HUES48 (cell line): ENCODE measurements around the gene ADM2.
A peak's percentile ranks its signal among the peaks of the same experiment; 100 is the strongest.

Source experiments
- H3K27ac ChIP-seq: one replicate; pipeline ENCODE4 v1.7.0; 2013; ENCODE audit warnings: low read depth, low read length, inconsistent platforms
- H3K27me3 ChIP-seq: 2 replicates; pipeline ENCODE4 v1.6.1; 2013; ENCODE audit warnings: mild to moderate bottlenecking, low read length; ENCODE audit not compliant: control insufficient read depth, insufficient read depth
- H3K36me3 ChIP-seq: 2 replicates; pipeline ENCODE4 v1.6.1; 2013; ENCODE audit warnings: low read length; ENCODE audit not compliant: control insufficient read depth, insufficient read depth
- H3K4me1 ChIP-seq: 2 replicates; pipeline ENCODE4 v1.6.1; 2013; ENCODE audit warnings: mild to moderate bottlenecking, low read length; ENCODE audit not compliant: control insufficient read depth, insufficient read depth
- H3K4me3 ChIP-seq: 2 replicates; pipeline ENCODE4 v1.5.1; 2013; ENCODE audit warnings: mild to moderate bottlenecking, low read depth, low read length
- H3K9ac ChIP-seq: 2 replicates; pipeline ENCODE4 v1.6.1; 2013; ENCODE audit warnings: mild to moderate bottlenecking, low read depth, low read length, moderate library complexity
- H3K9me3 ChIP-seq: 2 replicates; pipeline ENCODE4 v1.6.1; 2013; ENCODE audit warnings: low read length; ENCODE audit not compliant: control insufficient read depth, insufficient read depth

The ADM2 gene

DNA sequence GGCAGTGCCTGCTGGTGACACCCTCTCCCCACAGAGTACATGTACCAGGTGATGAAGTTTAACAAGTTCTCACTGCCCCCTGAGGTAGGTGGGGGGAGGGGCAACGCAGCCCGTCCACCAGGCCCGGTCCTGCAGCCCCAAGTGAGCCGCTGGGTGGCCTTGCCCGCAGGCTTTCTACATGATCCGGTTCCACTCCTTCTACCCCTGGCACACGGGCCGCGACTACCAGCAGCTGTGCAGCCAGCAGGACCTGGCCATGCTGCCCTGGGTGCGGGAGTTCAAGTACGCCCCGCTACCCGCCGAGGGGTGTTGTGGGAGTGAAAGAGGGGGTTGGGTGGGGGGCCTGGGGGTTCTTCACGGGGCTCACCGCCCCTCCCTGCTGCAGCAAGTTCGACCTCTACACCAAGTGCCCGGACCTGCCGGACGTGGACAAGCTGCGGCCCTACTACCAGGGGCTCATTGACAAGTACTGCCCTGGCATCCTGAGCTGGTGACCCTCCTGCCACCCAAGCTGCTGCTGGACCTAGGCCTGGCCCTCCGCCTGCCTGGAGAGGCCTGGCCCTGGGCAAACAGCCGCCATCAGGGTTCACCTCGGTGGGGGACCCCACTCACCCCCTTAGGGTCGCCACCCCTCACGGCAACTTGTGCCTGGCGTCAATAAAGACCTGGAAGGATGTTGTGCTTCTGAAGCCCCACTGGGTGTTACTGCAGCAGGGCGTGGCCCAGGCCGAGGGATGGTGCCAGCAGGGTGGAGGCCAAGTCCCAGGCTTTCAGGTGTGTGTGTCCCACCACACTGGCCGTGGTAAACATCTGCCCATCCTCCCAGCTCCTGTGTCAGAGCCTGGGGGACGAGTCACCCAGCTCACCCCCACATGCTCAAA is 8.3 kb downstream of the ADM2 start:
- no peak overlapping the region for H3K4me3 ChIP-seq
- no peak overlapping the region for H3K27ac ChIP-seq
- H3K27me3 ChIP-seq: no peaks in the 10 kb centered on the region
- H3K9me3 ChIP-seq: no peaks in the 10 kb centered on the region
- H3K36me3 ChIP-seq: no peaks in the 10 kb centered on the region
- no peak overlapping the region for H3K9ac ChIP-seq
- no peaks in the 10 kb centered on the region for H3K4me1 ChIP-seq

DNA sequence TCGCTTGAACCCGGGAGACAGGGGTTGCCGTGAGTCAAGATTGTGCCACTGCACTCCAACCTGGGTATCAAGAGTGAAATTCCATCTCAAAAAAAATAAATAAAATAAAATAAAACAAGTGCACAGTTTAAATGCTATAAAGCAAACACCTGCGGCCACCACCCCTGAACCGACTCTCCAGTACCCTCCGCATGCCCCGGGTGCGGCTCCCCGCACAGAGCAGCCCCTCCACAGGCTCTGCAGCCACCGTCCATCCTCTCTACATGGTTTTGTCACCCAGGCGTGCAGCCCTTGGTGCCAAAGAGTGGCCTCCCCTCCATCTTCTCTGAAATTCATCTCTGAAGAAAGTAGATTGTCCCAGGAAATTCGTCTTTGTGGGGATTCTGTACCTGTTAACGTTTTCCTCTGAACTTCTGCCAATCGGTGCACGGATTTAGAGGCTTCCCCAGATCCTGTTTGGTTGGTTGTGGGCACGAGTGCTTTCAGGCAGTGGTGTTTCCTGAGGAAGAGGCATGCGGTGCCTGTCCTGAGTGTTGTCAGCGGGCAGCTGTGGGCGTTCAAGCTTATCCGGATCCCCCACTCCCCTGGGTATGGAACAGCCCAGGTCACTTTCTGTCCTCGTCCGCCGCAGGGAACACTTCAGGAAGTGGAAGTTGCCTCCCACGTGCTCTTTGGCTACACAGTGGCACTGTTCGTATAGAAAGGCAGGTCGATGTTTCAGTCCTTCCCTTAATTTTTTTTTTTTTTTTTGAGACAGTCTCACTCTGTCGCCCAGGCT is 9.4 kb downstream of the ADM2 start:
- H3K27me3 ChIP-seq: no peaks in the 10 kb centered on the region
- no peaks in the 10 kb centered on the region for H3K9me3 ChIP-seq
- no peak overlapping the region for H3K27ac ChIP-seq
- no peaks in the 10 kb centered on the region for H3K4me1 ChIP-seq
- no peaks in the 10 kb centered on the region for H3K36me3 ChIP-seq
- H3K9ac ChIP-seq: no peak overlapping the region
- H3K4me3 ChIP-seq: no peak overlapping the region

DNA sequence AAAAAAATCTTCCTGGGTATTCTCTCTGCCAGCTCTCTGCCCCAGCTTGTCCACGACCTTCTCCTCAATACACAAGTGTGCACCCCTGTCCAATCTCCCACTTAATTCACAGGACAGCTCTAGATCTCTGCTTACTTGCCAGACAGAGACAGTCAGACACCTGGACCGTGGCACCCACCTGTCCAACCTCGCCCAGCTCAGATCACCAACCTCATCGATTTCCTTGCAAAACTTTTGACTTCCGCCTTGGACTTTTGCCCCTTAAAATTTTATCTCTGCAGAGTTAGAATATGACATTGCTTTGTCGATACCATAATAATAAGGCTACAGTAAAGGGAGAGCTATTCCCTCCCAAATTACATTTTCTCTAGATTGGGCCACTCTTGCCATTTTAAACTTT is 15.8 kb downstream of the ADM2 start:
- Histone ChIP-seq H3K27ac (no peak overlapping the region), H3K4me3 (no peak overlapping the region), H3K4me1 (peaks cover 5% of the 10 kb centered on the region; the same call in 1 of the 2 replicates), H3K9ac (no peak overlapping the region), H3K36me3 (no peaks in the 10 kb centered on the region), H3K9me3 (no peaks in the 10 kb centered on the region), H3K27me3 (no peaks in the 10 kb centered on the region)

DNA sequence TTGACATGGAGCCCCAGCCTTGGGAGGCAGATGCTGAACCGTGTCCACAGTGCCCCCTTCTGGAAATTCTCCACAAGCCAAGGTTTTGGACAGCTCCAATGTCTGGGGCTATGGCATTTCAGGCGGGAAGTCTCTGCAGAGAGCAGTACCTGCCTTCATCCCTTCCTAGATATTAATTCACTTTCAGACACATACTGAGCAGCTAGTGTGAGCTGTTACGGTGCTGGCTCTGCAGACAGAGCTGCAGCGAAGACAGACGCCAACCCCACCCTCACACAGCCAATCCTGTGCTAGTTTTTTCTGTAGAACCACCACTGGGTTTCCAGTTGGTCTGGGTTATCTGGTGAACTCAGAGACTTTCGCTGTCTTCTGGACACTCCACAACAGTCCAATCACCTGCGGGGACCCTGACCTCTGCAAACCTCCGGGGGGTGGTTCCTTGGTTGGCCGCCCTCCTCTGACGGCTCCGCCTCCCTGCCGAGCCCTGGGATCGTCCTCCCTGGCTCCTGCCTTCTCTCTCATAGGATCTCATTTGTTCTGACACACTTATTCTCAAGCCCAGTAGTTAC is 17.1 kb downstream of the ADM2 start:
- Histone ChIP-seq H3K4me3 (no peak overlapping the region), H3K27ac (peak overlapping the region; percentile 14), H3K36me3 (no peaks in the 10 kb centered on the region), H3K9ac (no peak overlapping the region), H3K9me3 (no peaks in the 10 kb centered on the region), H3K27me3 (no peaks in the 10 kb centered on the region), H3K4me1 (peaks cover 5% of the 10 kb centered on the region; the same call in 1 of the 2 replicates)

DNA sequence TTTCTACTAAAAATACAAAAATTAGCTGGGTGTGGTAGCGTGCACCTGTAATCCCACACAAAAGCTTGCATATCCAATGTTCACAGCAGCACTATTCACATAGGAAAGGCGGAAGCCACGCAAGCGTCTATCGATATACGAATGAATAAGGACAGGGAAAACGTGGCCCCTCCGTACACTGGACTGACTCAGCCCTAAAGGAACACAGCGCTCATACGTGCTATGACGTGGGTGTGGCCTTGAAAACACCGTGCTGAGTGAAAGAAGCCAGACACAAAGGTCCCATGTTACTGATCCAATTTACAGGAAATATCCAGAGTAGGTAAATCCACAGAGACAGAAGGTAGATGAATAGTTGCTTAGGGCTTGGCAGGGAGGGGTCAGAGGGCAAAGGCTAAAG is 19.1 kb downstream of the ADM2 start:
- peaks cover 5% of the 10 kb centered on the region; the same call in 1 of the 2 replicates for H3K4me1 ChIP-seq
- H3K9ac ChIP-seq: no peak overlapping the region
- H3K9me3 ChIP-seq: no peaks in the 10 kb centered on the region
- peaks cover 9% of the 10 kb centered on the region for H3K36me3 ChIP-seq
- H3K27ac ChIP-seq: no peak overlapping the region
- H3K4me3 ChIP-seq: no peak overlapping the region
- no peaks in the 10 kb centered on the region for H3K27me3 ChIP-seq

DNA sequence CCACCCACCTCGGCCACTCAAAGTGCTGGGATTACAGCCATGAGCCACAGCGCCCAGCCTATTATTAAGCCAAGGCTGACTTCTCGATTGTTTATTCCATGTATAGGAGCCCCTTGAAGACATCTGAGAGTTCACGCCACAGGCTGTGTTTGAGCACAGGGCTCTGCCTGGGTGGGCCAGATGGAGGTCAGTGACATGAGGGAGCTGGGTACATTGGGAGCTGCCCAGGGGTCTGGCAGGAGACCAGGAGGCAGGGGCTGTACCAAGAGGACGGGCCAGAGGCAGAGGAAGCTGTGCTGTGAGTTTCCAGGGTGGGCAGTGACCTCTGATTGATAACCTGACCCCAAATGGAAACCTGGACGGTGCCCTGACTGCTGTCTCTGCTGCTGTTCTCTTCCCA is 20.8 kb downstream of the ADM2 start:
- Histone ChIP-seq H3K9me3 (no peaks in the 10 kb centered on the region), H3K27me3 (no peaks in the 10 kb centered on the region), H3K9ac (no peak overlapping the region), H3K4me1 (peaks cover 5% of the 10 kb centered on the region; the same call in 1 of the 2 replicates), H3K4me3 (no peak overlapping the region), H3K36me3 (peaks cover 16% of the 10 kb centered on the region), H3K27ac (no peak overlapping the region)

DNA sequence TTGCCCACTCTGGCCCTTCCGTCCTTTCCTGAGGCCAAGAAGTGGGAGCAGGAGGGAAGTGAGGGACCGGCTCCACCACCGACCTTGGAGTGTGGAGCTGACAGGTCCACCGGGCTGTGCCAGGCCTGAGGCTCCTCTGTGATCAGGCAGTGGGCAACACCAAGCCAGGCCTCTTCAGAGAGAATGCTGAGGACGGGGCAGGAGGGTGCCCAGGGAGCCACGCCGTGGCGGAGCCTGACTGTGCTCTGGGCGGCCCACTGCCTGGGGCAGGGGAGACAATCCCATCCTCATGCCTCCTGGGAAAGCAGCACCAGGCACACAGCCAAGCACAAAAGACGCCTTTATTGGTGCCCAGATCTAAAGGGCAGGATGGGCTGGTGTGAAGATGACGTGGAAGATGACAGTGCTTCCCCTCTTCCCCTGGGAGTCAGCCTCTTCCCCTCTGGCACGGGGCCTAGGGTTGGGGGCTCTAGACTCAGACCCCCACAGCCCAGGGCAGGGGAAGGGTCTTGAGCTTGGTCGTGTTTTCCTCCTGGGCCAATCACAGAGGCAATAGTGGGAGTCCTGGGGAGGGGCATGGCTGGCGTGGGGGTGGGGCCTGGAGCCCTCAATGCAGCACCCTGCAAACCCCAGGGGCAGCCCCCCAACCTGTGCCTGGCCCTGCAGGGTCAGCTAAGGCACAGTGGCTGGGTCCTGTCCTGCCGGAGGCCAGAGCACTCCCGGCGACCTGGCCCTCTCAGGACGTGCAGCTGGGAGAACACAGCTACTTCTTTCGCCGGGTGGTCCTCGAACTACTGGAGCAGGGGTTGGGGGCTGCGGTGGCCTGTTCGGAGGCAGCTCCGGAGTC is 21.5 kb downstream of the ADM2 start:
- Histone ChIP-seq H3K9me3 (no peaks in the 10 kb centered on the region), H3K27me3 (no peaks in the 10 kb centered on the region), H3K4me3 (no peak overlapping the region), H3K36me3 (peaks cover 16% of the 10 kb centered on the region), H3K27ac (no peak overlapping the region), H3K9ac (no peak overlapping the region), H3K4me1 (peaks cover 5% of the 10 kb centered on the region; the same call in 1 of the 2 replicates)

DNA sequence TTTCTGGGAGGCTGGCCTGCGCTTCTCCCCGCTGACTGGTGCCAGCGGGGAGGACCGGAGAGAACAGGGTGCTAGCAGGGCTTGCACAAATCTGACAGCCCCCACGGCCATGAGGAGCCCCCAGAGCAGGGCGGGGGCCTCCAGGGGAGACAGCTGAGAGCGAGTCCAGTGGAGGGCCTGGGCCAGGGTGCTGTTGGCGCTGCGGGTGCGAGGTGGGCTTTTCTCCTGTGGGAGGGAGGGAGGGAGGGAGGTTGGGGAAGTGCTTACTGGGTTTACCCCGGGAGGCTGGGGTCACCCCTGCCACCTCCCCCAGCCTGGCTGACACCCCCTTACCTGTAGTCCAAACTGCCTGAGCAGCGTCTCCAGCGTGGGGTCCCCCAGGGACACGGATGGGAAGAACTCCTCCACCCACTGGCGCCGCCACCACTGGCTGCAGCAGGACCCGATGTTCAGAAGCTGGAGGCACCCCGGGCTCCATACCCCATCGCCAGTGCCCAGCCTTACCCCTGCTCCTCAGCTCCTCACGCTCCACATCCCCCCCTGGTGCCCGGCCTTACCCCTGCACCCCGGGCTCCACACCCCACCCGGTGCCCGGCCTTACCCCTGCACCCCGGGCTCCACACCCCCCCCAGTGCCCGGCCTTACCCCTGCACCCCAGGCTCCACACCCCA is 22.3 kb downstream of the ADM2 start:
- no peak overlapping the region for H3K27ac ChIP-seq
- H3K4me3 ChIP-seq: no peak overlapping the region
- H3K27me3 ChIP-seq: no peaks in the 10 kb centered on the region
- peaks cover 16% of the 10 kb centered on the region for H3K36me3 ChIP-seq
- H3K9ac ChIP-seq: no peak overlapping the region
- H3K4me1 ChIP-seq: 0 out of 2 replicates have a peak, but pooled peaks cover 3% of the 10 kb centered on the region
- H3K9me3 ChIP-seq: no peaks in the 10 kb centered on the region

DNA sequence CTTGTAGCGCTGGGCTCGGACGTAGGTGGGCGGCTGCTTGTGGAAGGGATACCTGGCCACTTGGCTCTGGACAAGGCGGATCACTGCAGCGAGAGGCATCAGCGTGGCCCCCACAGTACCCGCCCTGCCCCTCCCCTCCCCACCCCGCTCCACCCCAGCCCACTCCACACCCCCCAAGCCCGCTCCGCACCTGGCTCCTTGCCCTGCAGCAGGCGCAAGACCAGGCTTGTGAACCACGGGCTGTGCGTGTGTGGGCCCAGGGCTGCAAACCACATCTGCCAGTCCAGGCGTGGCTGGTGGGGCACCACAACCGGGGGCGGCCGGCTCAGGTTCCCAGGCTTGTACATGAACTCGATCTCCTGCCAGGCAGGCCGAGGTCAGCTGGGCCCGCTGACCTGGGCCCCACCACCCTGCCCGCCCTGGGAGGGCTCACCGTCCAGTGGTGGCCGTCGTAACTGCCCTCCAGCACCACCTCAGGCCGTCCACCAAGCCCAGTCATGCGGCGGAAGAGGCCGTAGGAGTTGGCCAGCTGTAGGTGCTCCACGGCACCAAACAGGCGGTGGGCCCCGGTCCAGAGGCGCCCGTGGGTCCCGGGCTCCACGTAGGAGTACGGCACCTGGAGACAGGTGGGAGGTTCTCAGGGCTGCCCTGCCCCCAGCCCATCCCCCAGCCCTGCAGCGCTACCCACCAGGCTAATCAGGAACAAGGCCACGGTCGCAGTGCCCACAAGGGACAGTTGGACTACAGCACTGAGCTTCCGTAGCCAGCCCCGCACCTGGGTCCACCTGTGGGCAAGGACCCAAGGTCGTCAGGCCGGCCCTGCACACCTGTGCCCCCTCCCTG is 23.2 kb downstream of the ADM2 start:
- Histone ChIP-seq H3K36me3 (peaks cover 16% of the 10 kb centered on the region), H3K27me3 (no peaks in the 10 kb centered on the region), H3K27ac (no peak overlapping the region), H3K4me3 (no peak overlapping the region), H3K9me3 (no peaks in the 10 kb centered on the region), H3K4me1 (peaks cover 5% of the 10 kb centered on the region; the same call in 1 of the 2 replicates), H3K9ac (no peak overlapping the region)
